ENCODE measurements around the gene DGKB.
A peak's percentile ranks its signal among the peaks of the same experiment; 100 is the strongest.

Gene DGKB

GRCh38 chr7:14760730-14761478, 141.6 kb downstream of the DGKB start:
- DNase-seq (ENCODE audit: low spot score), result no peak

- no peak for DNase-seq (ENCODE audit: low spot score)
These were observed 142.8 kb downstream of the DGKB start for GRCh38 chr7:14759785-14760184.

GRCh38 chr7:14754631-14755030, 147.9 kb downstream of the DGKB start:
- DNase-seq (ENCODE audit: low spot score), result no peak

- no peak for DNase-seq (ENCODE audit: low spot score)
These were observed 150.2 kb downstream of the DGKB start for GRCh38 chr7:14752301-14752700.

GRCh38 chr7:14751461-14751860, 151.1 kb downstream of the DGKB start:
- no peak for DNase-seq (ENCODE audit: low spot score)

- DNase-seq (ENCODE audit: low spot score), result no peak
These were observed 154.1 kb downstream of the DGKB start for GRCh38 chr7:14748461-14748860.

- DNase-seq (ENCODE audit: low spot score), result no peak
These were observed 154.8 kb downstream of the DGKB start for GRCh38 chr7:14747701-14748100.

- DNase-seq (ENCODE audit: low spot score), result no peak
These were observed 157.5 kb downstream of the DGKB start for GRCh38 chr7:14745076-14745475.

- DNase-seq (ENCODE audit: low spot score), result no peak
These were observed 161.9 kb downstream of the DGKB start for GRCh38 chr7:14740606-14741005.

GRCh38 chr7:14739841-14740185, 162.7 kb downstream of the DGKB start:
- DNase-seq (ENCODE audit: low spot score), result no peak

GRCh38 chr7:14739168-14739840, 163.2 kb downstream of the DGKB start:
- DNase-seq (ENCODE audit: low spot score), result no peak

- DNase-seq (ENCODE audit: low spot score), result no peak
These were observed 164.5 kb downstream of the DGKB start for GRCh38 chr7:14738086-14738485.

GRCh38 chr7:14734839-14735321, 167.7 kb downstream of the DGKB start:
- peak; percentile 40 for DNase-seq (ENCODE audit: low spot score)

- DNase-seq (ENCODE audit: low spot score), result no peak
These were observed 181.8 kb downstream of the DGKB start for GRCh38 chr7:14720785-14721184.

GRCh38 chr7:14717816-14718215, 184.7 kb downstream of the DGKB start:
- peak; percentile 37 for DNase-seq (ENCODE audit: low spot score)

GRCh38 chr7:14717169-14717568, 185.4 kb downstream of the DGKB start:
- no peak for DNase-seq (ENCODE audit: low spot score)

GRCh38 chr7:14714161-14714728, 188.3 kb downstream of the DGKB start:
- no peak for DNase-seq (ENCODE audit: low spot score)

GRCh38 chr7:14698239-14698638, 204.3 kb downstream of the DGKB start:
- peak; percentile 17 for DNase-seq (ENCODE audit: low spot score)

GRCh38 chr7:14697684-14698083, 204.9 kb downstream of the DGKB start:
- DNase-seq (ENCODE audit: low spot score), result no peak

- peak; percentile 71 for DNase-seq (ENCODE audit: low spot score)
These were observed 210.9 kb downstream of the DGKB start for GRCh38 chr7:14691597-14692203.

GRCh38 chr7:14691034-14691433, 211.5 kb downstream of the DGKB start:
- no peak for DNase-seq (ENCODE audit: low spot score)

- no peak for DNase-seq (ENCODE audit: low spot score)
These were observed 212.1 kb downstream of the DGKB start for GRCh38 chr7:14690486-14690885.

GRCh38 chr7:14690075-14690474, 212.5 kb downstream of the DGKB start:
- DNase-seq (ENCODE audit: low spot score), result no peak
